Measurements from ENCODE around the gene UROS. TPM values are rescaled to one million over a fixed set of nuclear protein-coding genes. Genes with fewer than 3 reads are reported as not detected.

UROS gene
- total and polyA plus RNA-seq, 5 donors from 2014 or later, result 22.3 to 72.6 (median 62.5) TPM

DNA sequence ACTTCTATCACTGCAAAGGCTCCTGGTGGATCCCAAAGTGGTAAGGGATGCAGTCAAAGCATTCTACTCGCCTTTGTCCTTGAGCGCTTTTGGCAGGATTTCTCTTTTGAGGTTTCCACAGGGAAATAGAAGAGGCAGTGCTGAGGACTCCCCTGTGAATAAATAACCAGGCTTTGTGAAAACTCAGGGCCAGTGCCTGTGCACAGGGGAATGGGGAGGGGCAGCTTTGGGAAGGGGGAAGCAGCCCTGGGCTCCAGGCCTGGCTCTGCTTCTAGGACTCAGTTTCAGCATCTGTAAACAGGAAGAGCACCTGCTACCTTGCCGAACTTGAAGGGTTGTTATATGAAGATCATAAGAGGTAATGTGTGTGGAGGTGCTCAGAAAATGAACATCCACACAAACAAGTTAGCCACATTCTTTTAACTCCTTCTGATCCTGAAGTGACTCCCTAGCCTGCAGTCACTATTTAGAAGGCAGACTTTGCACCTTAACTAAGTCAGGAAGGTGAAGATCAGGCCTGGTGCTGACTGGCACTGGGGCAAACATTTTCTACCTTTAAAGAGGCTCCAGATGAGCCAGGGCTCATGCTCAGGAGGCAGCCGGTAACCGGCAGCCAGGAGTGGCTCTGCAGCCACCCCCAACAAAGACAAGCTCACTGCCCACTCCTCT is 24.9 kb downstream of the UROS start:
- Histone ChIP-seq H3K4me3 (ENCODE audit: low read depth, low read length) (no peak overlapping the region), H3K9me3 (ENCODE audit: control insufficient read depth in 2 of 2, low read length in 2 of 2) (no peaks in the 10 kb centered on the region), H3K27ac (ENCODE audit: insufficient read depth, low read length, poor library complexity, severe bottlenecking) (no peak overlapping the region), H3K36me3 (ENCODE audit: control insufficient read depth, insufficient read depth, low read length) (peaks cover 49% of the 10 kb centered on the region), H3K4me1 (ENCODE audit: control insufficient read depth, insufficient read depth, low read length, poor library complexity, severe bottlenecking) (no peaks in the 10 kb centered on the region), H3K27me3 (ENCODE audit: control insufficient read depth, insufficient read depth, low read length) (no peaks in the 10 kb centered on the region)
- H3K36me3 Mint-ChIP-seq, result peaks cover 29% of the 10 kb centered on the region
- H3K27ac Mint-ChIP-seq, result peak overlapping the region in 1 of 3 donors; percentile 78
- H3K4me3 Mint-ChIP-seq, result no peak overlapping the region
- ATAC-seq (ENCODE audit: low read depth in 2 of 2) (no peak), DNase-seq (no peak)
- H3K9me3 Mint-ChIP-seq, result no peaks in the 10 kb centered on the region
- peaks cover 0 to 5% (median 0%) of the 10 kb centered on the region in 4 donors for H3K4me1 Mint-ChIP-seq
- H3K27me3 Mint-ChIP-seq, result no peaks in the 10 kb centered on the region

DNA sequence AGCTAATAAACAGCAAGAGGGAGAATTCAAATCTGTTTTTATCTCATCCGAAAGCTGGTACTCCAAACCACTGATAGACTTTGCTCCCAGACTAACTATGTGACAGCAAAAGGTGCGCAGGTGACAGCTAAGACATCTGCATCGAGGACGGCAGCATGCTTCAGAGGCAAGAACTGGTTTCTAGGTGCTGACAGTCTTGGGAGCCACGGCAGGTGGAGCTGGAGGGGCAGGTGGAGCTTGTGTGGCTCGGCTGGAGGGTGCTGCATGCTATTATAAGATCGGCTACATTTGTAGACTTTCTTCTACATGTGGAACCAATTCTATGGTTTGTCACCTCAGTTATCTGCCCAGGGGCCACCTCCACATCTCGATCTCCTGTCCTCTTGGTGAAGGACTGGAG is 25.6 kb downstream of the UROS start:
- H3K36me3 ChIP-seq (ENCODE audit: control insufficient read depth, insufficient read depth, low read length), result peaks cover 54% of the 10 kb centered on the region
- ATAC-seq (ENCODE audit: low read depth in 2 of 2), result no peak
- peak overlapping the region in 1 of 3 donors; percentile 78 for H3K27ac Mint-ChIP-seq

DNA sequence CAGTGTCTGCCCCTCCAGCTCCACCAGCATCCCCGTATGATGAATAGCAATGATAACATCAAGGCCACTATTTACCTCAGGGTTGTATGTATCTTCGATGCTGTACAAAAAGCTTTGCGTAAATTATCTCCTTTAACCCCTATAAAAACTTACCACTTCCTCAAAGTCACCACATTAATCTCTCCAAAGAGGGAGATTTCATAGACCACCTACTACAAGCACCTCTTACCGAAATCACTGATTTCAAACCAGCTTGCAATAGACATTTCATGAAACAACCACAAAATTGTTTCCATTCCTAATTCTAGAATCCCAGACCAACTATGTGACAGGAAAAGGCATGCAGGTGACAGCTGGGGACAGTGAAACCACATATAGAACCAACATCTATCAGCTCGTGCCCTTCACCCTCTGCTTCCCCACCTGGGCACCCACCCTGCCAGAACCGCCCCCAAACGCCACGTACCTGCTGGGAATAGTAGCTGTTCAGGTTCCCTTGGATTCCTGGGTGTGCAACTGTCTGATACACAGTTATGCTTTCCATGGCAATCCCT is 27.3 kb downstream of the UROS start:
- ATAC-seq (ENCODE audit: low read depth in 2 of 2), result no peak
- peaks cover 0 to 5% (median 0%) of the 10 kb centered on the region in 4 donors for H3K4me1 Mint-ChIP-seq
- Histone ChIP-seq H3K27me3 (ENCODE audit: control insufficient read depth, insufficient read depth, low read length) (no peaks in the 10 kb centered on the region), H3K36me3 (ENCODE audit: control insufficient read depth, insufficient read depth, low read length) (peaks cover 64% of the 10 kb centered on the region), H3K4me3 (ENCODE audit: low read depth, low read length) (no peak overlapping the region), H3K4me1 (ENCODE audit: control insufficient read depth, insufficient read depth, low read length, poor library complexity, severe bottlenecking) (no peaks in the 10 kb centered on the region), H3K27ac (ENCODE audit: insufficient read depth, low read length, poor library complexity, severe bottlenecking) (no peak overlapping the region), H3K9me3 (ENCODE audit: control insufficient read depth in 2 of 2, low read length in 2 of 2) (no peaks in the 10 kb centered on the region)
- H3K9me3 Mint-ChIP-seq, result no peaks in the 10 kb centered on the region
- no peak for DNase-seq
- H3K27me3 Mint-ChIP-seq, result no peaks in the 10 kb centered on the region
- H3K4me3 Mint-ChIP-seq, result no peak overlapping the region
- peaks cover 38% of the 10 kb centered on the region for H3K36me3 Mint-ChIP-seq
- no peak overlapping the region for H3K27ac Mint-ChIP-seq

More for the DNA sequence above, 25.6 kb downstream of the UROS start:
- no peaks in the 10 kb centered on the region for H3K27me3 ChIP-seq (ENCODE audit: control insufficient read depth, insufficient read depth, low read length)
- H3K4me1 Mint-ChIP-seq, result peaks cover 0 to 5% (median 0%) of the 10 kb centered on the region in 4 donors
- DNase-seq, result no peak
- no peaks in the 10 kb centered on the region for H3K4me1 ChIP-seq (ENCODE audit: control insufficient read depth, insufficient read depth, low read length, poor library complexity, severe bottlenecking)
- no peaks in the 10 kb centered on the region for H3K9me3 Mint-ChIP-seq
- no peaks in the 10 kb centered on the region for H3K9me3 ChIP-seq (ENCODE audit: control insufficient read depth in 2 of 2, low read length in 2 of 2)
- H3K27me3 Mint-ChIP-seq, result no peaks in the 10 kb centered on the region
- H3K4me3 ChIP-seq (ENCODE audit: low read depth, low read length), result no peak overlapping the region
- no peak overlapping the region for H3K27ac ChIP-seq (ENCODE audit: insufficient read depth, low read length, poor library complexity, severe bottlenecking)
- H3K4me3 Mint-ChIP-seq, result no peak overlapping the region
- peaks cover 33% of the 10 kb centered on the region for H3K36me3 Mint-ChIP-seq

DNA sequence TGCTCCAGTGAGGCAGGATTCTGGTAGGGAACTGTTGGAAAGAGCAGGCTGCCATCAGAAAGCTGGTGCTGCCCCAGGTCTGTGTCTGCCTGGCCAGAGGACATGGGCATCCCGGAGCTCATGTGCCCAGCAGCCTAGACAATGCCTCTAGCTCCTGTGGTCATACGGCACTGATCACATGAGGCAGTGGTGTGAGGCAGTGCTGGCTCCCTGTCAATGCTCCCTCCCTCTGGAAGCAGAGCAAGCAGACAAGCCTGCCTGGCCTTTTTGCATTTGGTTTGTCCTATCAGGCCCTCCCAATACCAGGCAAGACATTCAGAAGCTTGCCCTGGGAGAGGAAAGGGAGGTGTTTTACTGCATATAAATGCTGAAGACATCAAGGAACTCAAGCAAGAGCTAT is 27.9 kb downstream of the UROS start:
- no peak overlapping the region for H3K4me3 ChIP-seq (ENCODE audit: low read depth, low read length)
- DNase-seq (no peak), ATAC-seq (ENCODE audit: low read depth in 2 of 2) (no peak)
- no peaks in the 10 kb centered on the region for H3K9me3 Mint-ChIP-seq
- H3K36me3 Mint-ChIP-seq, result peaks cover 39% of the 10 kb centered on the region
- H3K36me3 ChIP-seq (ENCODE audit: control insufficient read depth, insufficient read depth, low read length), result peaks cover 64% of the 10 kb centered on the region
- H3K9me3 ChIP-seq (ENCODE audit: control insufficient read depth in 2 of 2, low read length in 2 of 2), result no peaks in the 10 kb centered on the region
- H3K4me1 ChIP-seq (ENCODE audit: control insufficient read depth, insufficient read depth, low read length, poor library complexity, severe bottlenecking), result no peaks in the 10 kb centered on the region
- no peak overlapping the region for H3K27ac ChIP-seq (ENCODE audit: insufficient read depth, low read length, poor library complexity, severe bottlenecking)
- H3K27me3 ChIP-seq (ENCODE audit: control insufficient read depth, insufficient read depth, low read length), result no peaks in the 10 kb centered on the region
- no peaks in the 10 kb centered on the region for H3K27me3 Mint-ChIP-seq
- H3K4me1 Mint-ChIP-seq, result peaks cover 0 to 7% (median 1%) of the 10 kb centered on the region in 4 donors
- H3K4me3 Mint-ChIP-seq, result no peak overlapping the region
- no peak overlapping the region for H3K27ac Mint-ChIP-seq

DNA sequence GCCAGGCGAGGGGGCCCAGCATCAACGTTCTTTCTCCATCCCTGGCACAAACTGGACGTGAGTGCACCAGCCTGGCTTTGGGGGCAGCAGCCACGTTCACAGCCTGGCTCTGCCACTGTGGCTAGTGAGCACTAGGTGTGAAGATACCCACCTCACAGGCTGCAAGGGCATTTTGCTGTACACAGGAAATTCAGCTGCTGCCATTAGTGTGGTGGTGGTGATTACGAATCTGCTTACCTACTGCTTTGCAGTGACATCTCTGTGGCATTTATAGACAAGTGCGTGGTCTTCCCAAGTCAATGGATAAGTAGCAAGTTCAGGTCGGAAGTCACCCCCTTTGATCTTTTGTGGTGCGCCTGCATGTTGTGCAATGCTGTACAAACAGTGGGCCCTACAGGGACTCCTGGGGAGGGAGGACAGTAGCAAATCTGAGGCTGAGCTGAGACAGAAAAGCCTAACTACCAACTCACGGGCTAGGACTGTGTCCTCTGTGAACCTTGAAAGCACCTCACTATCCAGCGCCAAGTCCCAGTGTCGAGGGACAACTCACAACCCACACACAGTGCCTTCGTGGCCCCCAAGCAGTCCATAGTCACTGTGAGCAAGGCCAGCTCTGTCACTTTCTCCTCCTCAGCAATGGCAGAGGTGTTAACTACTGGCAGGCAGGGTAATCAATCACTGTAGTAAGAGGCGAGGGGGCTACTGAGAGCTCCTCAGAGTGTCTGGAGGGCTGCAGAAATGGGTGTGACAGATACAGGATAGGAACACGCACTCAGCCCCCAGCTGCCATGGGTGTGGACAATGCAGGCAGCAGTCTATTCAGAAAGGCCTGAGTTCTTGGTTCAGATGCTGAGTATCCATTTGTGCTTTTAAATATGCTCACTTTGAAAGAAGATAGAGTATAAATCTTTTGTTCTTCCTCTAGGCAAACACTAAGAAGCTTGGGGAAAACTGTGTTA is 30.4 kb downstream of the UROS start:
- Histone ChIP-seq H3K4me1 (ENCODE audit: control insufficient read depth, insufficient read depth, low read length, poor library complexity, severe bottlenecking) (peaks cover 11% of the 10 kb centered on the region), H3K27me3 (ENCODE audit: control insufficient read depth, insufficient read depth, low read length) (no peaks in the 10 kb centered on the region), H3K9me3 (ENCODE audit: control insufficient read depth in 2 of 2, low read length in 2 of 2) (no peaks in the 10 kb centered on the region), H3K27ac (ENCODE audit: insufficient read depth, low read length, poor library complexity, severe bottlenecking) (no peak overlapping the region), H3K36me3 (ENCODE audit: control insufficient read depth, insufficient read depth, low read length) (peaks cover 57% of the 10 kb centered on the region), H3K4me3 (ENCODE audit: low read depth, low read length) (no peak overlapping the region)
- Mint-ChIP-seq H3K27ac (peak overlapping the region in 1 of 3 donors; percentile 31), H3K4me3 (peak overlapping the region in 1 of 4 donors; percentile 39), H3K27me3 (no peaks in the 10 kb centered on the region), H3K9me3 (no peaks in the 10 kb centered on the region), H3K4me1 (peaks cover 3 to 22% (median 11%) of the 10 kb centered on the region in 4 donors), H3K36me3 (peaks cover 38% of the 10 kb centered on the region)
- ATAC-seq (ENCODE audit: low read depth in 2 of 2), result no peak
- DNase-seq, result no peak

DNA sequence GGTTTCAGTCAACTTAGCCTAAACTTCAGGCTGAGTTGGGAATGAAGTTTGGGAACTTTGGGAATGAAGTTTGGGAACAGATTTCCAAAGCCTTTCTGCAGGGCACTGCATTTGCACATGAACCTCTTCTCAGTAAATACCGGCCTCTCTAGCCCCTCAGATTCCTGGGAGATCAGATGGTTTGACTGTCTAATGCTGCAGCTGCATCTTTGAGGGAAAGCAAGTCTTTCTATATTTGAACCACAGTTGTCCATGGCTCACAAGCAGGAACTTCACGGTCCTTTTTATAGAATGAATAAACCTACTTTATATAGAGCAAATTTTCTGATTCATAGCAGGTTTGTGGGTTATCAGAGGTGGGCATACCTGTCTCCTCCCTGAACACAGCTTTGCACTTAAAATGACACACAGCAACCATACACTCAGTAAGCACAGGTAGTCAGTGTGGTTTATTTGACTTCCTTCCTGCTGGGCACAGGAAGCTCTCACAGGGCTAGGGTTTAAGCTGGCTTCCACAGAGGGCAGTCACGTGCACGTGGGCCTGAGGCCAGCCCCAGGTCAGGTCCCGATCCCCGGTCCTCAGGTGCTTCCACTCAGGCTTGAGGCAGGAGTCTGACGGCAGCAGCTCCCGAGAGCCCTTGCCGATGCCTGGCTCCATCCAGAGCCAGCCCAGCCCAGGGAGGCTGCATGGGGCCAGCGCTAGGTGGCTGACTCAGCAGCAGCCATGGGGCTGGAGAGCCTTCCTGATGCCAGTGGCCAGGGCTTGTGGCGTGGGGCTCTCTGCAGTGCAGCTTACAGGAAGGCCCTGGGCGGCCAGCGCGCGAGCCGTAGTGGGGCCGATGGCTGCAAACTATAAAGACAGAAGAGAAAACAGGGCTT is 34.7 kb downstream of the UROS start:
- H3K4me1 ChIP-seq (ENCODE audit: control insufficient read depth, insufficient read depth, low read length, poor library complexity, severe bottlenecking), result peaks cover 14% of the 10 kb centered on the region
- peak overlapping the region; percentile 35 for H3K4me3 ChIP-seq (ENCODE audit: low read depth, low read length)
- Mint-ChIP-seq H3K27ac (peak overlapping the region; percentile 84 to 88 (median 84)), H3K27me3 (no peaks in the 10 kb centered on the region), H3K4me1 (peaks cover 3 to 28% (median 23%) of the 10 kb centered on the region in 4 donors), H3K4me3 (peak overlapping the region in 2 of 4 donors; percentile 11 to 39), H3K9me3 (no peaks in the 10 kb centered on the region), H3K36me3 (peaks cover 30% of the 10 kb centered on the region)
- H3K27me3 ChIP-seq (ENCODE audit: control insufficient read depth, insufficient read depth, low read length), result no peaks in the 10 kb centered on the region
- DNase-seq (peak in 1 of 3 donors; percentile 56), ATAC-seq (ENCODE audit: low read depth in 2 of 2) (peak; percentile 55 to 81)
- H3K27ac ChIP-seq (ENCODE audit: insufficient read depth, low read length, poor library complexity, severe bottlenecking), result peak overlapping the region; percentile 28
- H3K36me3 ChIP-seq (ENCODE audit: control insufficient read depth, insufficient read depth, low read length), result peaks cover 19% of the 10 kb centered on the region
- no peaks in the 10 kb centered on the region for H3K9me3 ChIP-seq (ENCODE audit: control insufficient read depth in 2 of 2, low read length in 2 of 2)

DNA sequence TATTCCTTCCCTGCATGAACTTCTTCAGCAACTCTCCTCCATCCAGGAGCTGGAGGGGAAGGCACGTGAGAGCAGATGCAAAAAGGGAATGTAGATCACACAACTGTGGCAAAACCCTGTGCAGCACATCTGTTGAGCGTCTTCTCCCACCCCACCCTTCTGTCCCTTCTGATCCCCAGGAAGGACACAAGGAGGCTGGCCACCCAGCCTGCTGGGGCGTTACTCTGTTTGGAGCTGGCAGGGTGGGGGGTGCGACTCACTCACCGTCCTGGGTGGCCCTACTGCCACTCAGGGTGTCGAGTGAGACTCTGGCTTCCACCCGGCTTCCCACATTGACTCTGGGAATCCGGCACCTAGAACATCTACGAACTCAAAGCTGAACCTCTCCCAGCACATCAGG is 37.3 kb downstream of the UROS start:
- H3K27ac Mint-ChIP-seq, result no peak overlapping the region
- ATAC-seq (ENCODE audit: low read depth in 2 of 2), result no peak
- H3K4me1 Mint-ChIP-seq, result peaks cover 3 to 28% (median 23%) of the 10 kb centered on the region in 4 donors
- H3K4me1 ChIP-seq (ENCODE audit: control insufficient read depth, insufficient read depth, low read length, poor library complexity, severe bottlenecking), result peaks cover 14% of the 10 kb centered on the region
- DNase-seq, result no peak
- no peak overlapping the region for H3K4me3 ChIP-seq (ENCODE audit: low read depth, low read length)
- H3K27ac ChIP-seq (ENCODE audit: insufficient read depth, low read length, poor library complexity, severe bottlenecking), result no peak overlapping the region
- no peak overlapping the region for H3K4me3 Mint-ChIP-seq
- no peaks in the 10 kb centered on the region for H3K9me3 ChIP-seq (ENCODE audit: control insufficient read depth in 2 of 2, low read length in 2 of 2)
- H3K27me3 Mint-ChIP-seq, result no peaks in the 10 kb centered on the region
- H3K9me3 Mint-ChIP-seq, result no peaks in the 10 kb centered on the region
- no peaks in the 10 kb centered on the region for H3K27me3 ChIP-seq (ENCODE audit: control insufficient read depth, insufficient read depth, low read length)
- peaks cover 11% of the 10 kb centered on the region for H3K36me3 Mint-ChIP-seq
- H3K36me3 ChIP-seq (ENCODE audit: control insufficient read depth, insufficient read depth, low read length), result peaks cover 3% of the 10 kb centered on the region
